Ishikawa (cell line): ENCODE results near the gene PP2D1.

Experiments
- CEBPB ChIP-seq: IDR thresholded peaks from 2 replicates; pipeline ENCODE4 v1.6.1; 2012
- TAF1 ChIP-seq: IDR thresholded peaks from 2 replicates; pipeline ENCODE4 v1.6.1; 2012; ENCODE audit warnings: low read depth, mild to moderate bottlenecking
- TCF12 ChIP-seq: IDR thresholded peaks from 2 replicates; pipeline ENCODE4 v1.6.1; 2012; ENCODE audit warnings: low read depth
- TF ChIP-seq, protein P1 (sequence below): IDR thresholded peaks from 2 replicates; pipeline ENCODE4 v1.6.1; 2012

DNA sequence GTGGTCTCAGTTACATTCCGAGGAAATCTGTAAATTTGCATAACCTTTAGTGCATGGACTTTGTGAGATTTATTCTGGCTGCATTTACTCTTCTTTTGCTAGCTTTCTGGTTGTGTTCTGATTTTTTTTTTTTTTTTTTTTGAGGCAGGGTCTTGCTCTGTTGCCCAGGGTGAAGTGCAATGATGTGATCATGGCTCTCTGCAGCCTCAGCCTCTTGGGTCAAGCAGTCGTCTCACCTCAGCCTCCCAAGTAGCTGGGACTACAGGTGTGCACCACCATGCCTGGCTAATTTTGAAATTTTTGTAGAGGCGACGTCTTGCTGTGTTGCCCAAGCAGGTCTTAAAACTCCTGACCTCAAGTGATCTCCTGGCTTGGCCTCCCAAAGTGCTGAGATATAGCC is 52.6 kb downstream of the PP2D1 start:
- no peak for TF ChIP-seq TCF12
- TF ChIP-seq, protein P1, sequence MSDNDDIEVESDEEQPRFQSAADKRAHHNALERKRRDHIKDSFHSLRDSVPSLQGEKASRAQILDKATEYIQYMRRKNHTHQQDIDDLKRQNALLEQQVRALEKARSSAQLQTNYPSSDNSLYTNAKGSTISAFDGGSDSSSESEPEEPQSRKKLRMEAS: no peak
- no peak for TF ChIP-seq CEBPB
- no peak for TF ChIP-seq TAF1
